Breast epithelium (tissue), 4 donors: ENCODE data around the gene YIPF7. TPM values are rescaled to one million over a fixed set of nuclear protein-coding genes. Genes with fewer than 3 reads are reported as not detected.

ENCODE experiments used
- DNase-seq, 2 donors: peaks; one replicate each; pipeline ENCODE4 v3.0.0-alpha.2; 2019; ENCODE audit warnings: low spot score in 2 of 2
- H3K27ac ChIP-seq, 2 donors: fragments of 200-600 bp; sonication (generic) in 1 of 2; one replicate each; pipeline ENCODE4 v1.5.1; 2016 to 2019; ENCODE audit warnings: mild to moderate bottlenecking in 1 of 2
- H3K27me3 ChIP-seq, 2 donors: fragments of 200-600 bp; sonication (generic) in 1 of 2; one replicate each; pipeline versions ENCODE4 v1.5.1 to v1.6.0; 2017 to 2019; ENCODE audit warnings: control low read depth in 1 of 2, mild to moderate bottlenecking in 1 of 2
- H3K36me3 ChIP-seq: fragments of 200-600 bp; one replicate; pipeline ENCODE4 v1.5.1; 2019
- H3K4me1 ChIP-seq, 2 donors: fragments of 200-600 bp; sonication (generic); one replicate each; pipeline ENCODE4 v1.5.1; 2016 to 2019; ENCODE audit warnings: control low read depth in 1 of 2
- H3K4me3 ChIP-seq, 3 donors: fragments of 200-600 bp; sonication (generic); 1 replicate in 2 of 3; 2 replicates in 1 of 3; pipeline ENCODE4 v1.5.1; 2016 to 2019; ENCODE audit warnings: mild to moderate bottlenecking in 3 of 3, moderate library complexity in 2 of 3
- H3K9me3 ChIP-seq, 2 donors: fragments of 200-600 bp; sonication (generic) in 1 of 2; one replicate each; pipeline ENCODE4 v1.5.1; 2016 to 2019; ENCODE audit warnings: control low read depth in 1 of 2
- CTCF ChIP-seq, 3 donors: fragments of 450-650 bp; IDR thresholded peaks; one replicate each; pipeline ENCODE4 v1.5.1; 2016 to 2017; ENCODE audit warnings: antibody characterized with exemption in 3 of 3, mild to moderate bottlenecking in 3 of 3, moderate library complexity in 3 of 3
- POLR2A ChIP-seq: fragments of 450-650 bp; IDR thresholded peaks from one replicate; pipeline ENCODE4 v1.6.1; 2016; ENCODE audit warnings: antibody characterized with exemption, mild to moderate bottlenecking, moderate library complexity
- POLR2AphosphoS5 ChIP-seq, 3 donors: sonication (generic); formaldehyde crosslinking; IDR thresholded peaks; one replicate each; pipeline ENCODE4 v1.6.1; 2017; ENCODE audit warnings: antibody characterized with exemption in 3 of 3
- intact Hi-C: fragments of 100-400 bp; cut with DNase I; formaldehyde crosslinking; loops from one replicate; pipeline ENCODE4 v1.15.1; 2023; ENCODE audit warnings: low total_unique reads
- total RNA-seq, 3 donors: library from RNA; depleted of rRNA; stranded (reverse); fragments of >200 nt; gene quantifications; one replicate each; pipeline ENCODE4 v1.1.0, GENCODE V29; 2016

YIPF7 gene
- total RNA-seq, 3 donors from 2014 or later = 0.73 TPM; not detected in 2

GRCh38 chr4:44668526-44668925 is 17.1 kb upstream of the YIPF7 start:
- no peaks in the 10 kb centered on the region for H3K4me1 ChIP-seq
- intact Hi-C loops = no loop called here
- TF ChIP-seq CTCF (IDR thresholded peaks at IDR 0.05) (no peak), POLR2AphosphoS5 (IDR thresholded peaks at IDR 0.05) (no peak), POLR2A (no peak)

GRCh38 chr4:44663539-44664263 is 12.3 kb upstream of the YIPF7 start:
- TF ChIP-seq POLR2A (no peak), POLR2AphosphoS5 (IDR thresholded peaks at IDR 0.05) (no peak), CTCF (IDR thresholded peaks at IDR 0.05) (no peak)
- H3K9me3 ChIP-seq = no peaks in the 10 kb centered on the region
- H3K4me3 ChIP-seq = no peak overlapping the region
- H3K4me1 ChIP-seq = no peaks in the 10 kb centered on the region
- DNase-seq = no peak
- H3K36me3 ChIP-seq = no peaks in the 10 kb centered on the region
- intact Hi-C loops = no loop called here
- no peak overlapping the region for H3K27ac ChIP-seq
- H3K27me3 ChIP-seq = no peaks in the 10 kb centered on the region

More at GRCh38 chr4:44668526-44668925, 17.1 kb upstream of the YIPF7 start:
- H3K36me3 ChIP-seq = no peaks in the 10 kb centered on the region
- H3K9me3 ChIP-seq = no peaks in the 10 kb centered on the region
- DNase-seq = no peak
- no peak overlapping the region for H3K4me3 ChIP-seq
- no peaks in the 10 kb centered on the region for H3K27me3 ChIP-seq
- H3K27ac ChIP-seq = no peak overlapping the region

- Histone ChIP-seq H3K36me3 (no peaks in the 10 kb centered on the region), H3K27me3 (no peaks in the 10 kb centered on the region), H3K27ac (no peak overlapping the region), H3K4me3 (no peak overlapping the region), H3K9me3 (no peaks in the 10 kb centered on the region), H3K4me1 (no peaks in the 10 kb centered on the region)
- DNase-seq = no peak
- TF ChIP-seq POLR2AphosphoS5 (IDR thresholded peaks at IDR 0.05) (no peak), CTCF (IDR thresholded peaks at IDR 0.05) (no peak), POLR2A (no peak)
- intact Hi-C loops = no loop called here
Observed at GRCh38 chr4:44662623-44663005, 11.2 kb upstream of the YIPF7 start.

- no peak for DNase-seq
- intact Hi-C loops = no loop called here
- TF ChIP-seq POLR2A (no peak), POLR2AphosphoS5 (IDR thresholded peaks at IDR 0.05) (no peak), CTCF (IDR thresholded peaks at IDR 0.05) (no peak)
Observed at GRCh38 chr4:44661940-44662622, 10.7 kb upstream of the YIPF7 start.

GRCh38 chr4:44660396-44660795 is 9.0 kb upstream of the YIPF7 start:
- Histone ChIP-seq H3K27me3 (no peaks in the 10 kb centered on the region), H3K27ac (no peak overlapping the region), H3K36me3 (no peaks in the 10 kb centered on the region), H3K9me3 (no peaks in the 10 kb centered on the region), H3K4me1 (no peaks in the 10 kb centered on the region), H3K4me3 (no peak overlapping the region)
- no peak for DNase-seq
- TF ChIP-seq POLR2AphosphoS5 (IDR thresholded peaks at IDR 0.05) = no peak
- TF ChIP-seq POLR2A = no peak
- no peak for TF ChIP-seq CTCF (IDR thresholded peaks at IDR 0.05)
- intact Hi-C loops = no loop called here

More at GRCh38 chr4:44661940-44662622, 10.7 kb upstream of the YIPF7 start:
- Histone ChIP-seq H3K27me3 (no peaks in the 10 kb centered on the region), H3K9me3 (no peaks in the 10 kb centered on the region), H3K4me3 (no peak overlapping the region), H3K36me3 (no peaks in the 10 kb centered on the region), H3K4me1 (no peaks in the 10 kb centered on the region), H3K27ac (no peak overlapping the region)
